ENCODE data around the gene C1QTNF9.
"Not testable (repeated sequence)": the region's sequence is repeated elsewhere in the genome, so short reads cannot be mapped to it uniquely, and the experiment has no call there.

Gene C1QTNF9, protein sequence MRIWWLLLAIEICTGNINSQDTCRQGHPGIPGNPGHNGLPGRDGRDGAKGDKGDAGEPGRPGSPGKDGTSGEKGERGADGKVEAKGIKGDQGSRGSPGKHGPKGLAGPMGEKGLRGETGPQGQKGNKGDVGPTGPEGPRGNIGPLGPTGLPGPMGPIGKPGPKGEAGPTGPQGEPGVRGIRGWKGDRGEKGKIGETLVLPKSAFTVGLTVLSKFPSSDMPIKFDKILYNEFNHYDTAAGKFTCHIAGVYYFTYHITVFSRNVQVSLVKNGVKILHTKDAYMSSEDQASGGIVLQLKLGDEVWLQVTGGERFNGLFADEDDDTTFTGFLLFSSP

DNA sequence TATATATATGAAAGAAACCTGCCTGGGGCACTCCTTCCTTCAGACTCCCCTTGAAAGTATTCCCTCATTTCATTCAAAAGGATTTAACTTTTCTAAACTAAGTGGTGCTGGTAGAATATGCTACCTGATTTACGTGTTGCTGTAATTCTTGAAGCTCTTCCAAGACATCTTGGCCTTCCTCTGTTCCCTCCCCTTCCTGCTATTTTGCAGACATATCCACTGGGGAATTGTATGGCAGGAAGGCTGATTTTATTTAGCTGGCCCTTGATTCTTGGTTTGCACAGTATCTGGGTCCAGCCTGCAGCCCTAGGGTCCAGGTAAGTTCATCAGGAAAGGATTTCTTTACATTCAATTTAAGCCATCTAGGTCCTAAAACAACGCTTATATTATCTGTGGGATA, at the start of gene C1QTNF9:
Gene C1QTNF9, plus strand, starts transcription at position 281 of the 400 bp plus-strand sequence. CDS start 6,424 bp downstream, outside the sequence.
- not testable (repeated sequence) for DNase-seq (ENCODE audit: low read depth)

DNA sequence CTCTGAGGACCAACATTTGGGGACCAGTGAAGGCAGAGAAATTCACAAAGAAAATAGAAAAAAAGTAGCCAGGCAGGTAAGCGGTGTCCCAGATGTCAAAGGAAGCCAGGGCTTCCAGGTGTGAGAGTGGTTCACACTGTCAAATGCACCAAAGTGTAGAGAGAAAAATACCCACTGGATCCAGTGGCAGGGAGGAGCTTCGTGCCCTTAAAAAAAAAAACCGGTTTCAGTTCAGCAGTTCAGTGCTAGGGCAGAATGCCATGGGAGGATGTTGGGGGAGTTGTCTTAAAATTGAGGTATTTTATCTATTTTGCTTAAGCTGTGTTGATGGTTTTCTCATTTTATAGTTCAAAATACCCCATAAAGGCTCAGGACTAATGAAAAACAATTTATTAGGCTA, 47.8 kb upstream of the C1QTNF9 start:
- DNase-seq (ENCODE audit: low read depth): no peak

DNA sequence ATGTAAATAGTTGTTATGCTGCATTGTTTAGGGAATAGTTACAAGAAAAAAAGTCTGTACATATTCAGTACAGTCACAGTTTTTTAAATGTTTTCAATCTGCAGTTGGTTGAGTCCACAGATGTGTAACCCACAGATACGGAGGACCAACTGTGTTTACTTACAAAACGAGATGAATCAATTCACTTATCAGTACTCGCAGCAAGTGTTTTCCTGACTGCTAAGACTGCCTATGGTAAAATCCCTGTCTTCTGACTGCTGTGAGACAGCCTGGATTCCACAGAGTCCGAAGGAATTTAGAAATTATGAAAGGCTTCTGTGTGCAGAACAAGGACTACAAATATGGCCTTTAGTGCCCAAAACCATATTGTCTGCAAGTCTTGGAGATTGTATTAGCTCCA, 45.7 kb upstream of the C1QTNF9 start:
- no peak for DNase-seq (ENCODE audit: low read depth)

DNA sequence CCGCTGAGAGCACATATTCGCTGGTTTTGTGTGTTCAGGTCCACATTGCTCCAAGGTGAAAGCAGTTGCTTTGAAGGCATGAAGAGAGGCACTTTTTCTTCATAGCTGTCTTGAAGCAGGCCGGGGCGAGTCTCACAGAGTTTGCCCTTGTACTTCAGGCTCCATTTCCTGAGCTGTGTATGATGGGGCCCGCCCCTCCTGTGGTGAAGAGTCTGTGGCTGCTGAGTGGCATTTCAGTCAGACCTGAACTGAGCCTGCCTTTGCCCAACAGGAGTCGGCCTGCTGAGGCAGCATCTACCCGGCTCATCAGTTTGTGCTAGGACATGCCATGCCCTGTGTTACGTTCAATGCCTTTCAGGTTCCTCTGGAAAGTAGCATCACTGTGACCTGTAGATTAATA, 44.4 kb upstream of the C1QTNF9 start:
- DNase-seq (ENCODE audit: low read depth): no peak

DNA sequence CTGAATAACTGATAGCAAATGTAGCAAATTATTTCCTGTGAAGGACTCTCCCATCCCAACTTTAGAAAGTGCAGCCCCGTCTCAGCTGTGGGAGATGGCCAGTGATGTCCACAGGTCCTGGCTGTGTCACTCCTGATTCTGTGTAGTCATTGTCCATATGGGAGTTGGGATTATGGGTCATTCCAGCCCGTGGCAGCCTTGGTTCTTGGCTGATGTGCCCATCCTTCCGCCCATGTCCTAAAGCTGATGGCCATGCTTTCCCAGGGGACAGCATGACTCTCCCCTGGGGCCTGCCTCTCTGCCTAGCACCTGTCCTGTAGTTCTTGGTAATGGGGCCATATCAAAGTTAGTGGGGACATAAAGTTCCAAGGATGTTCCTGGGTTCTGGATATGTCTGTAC, 43.9 kb upstream of the C1QTNF9 start:
- no peak for DNase-seq (ENCODE audit: low read depth)

DNA sequence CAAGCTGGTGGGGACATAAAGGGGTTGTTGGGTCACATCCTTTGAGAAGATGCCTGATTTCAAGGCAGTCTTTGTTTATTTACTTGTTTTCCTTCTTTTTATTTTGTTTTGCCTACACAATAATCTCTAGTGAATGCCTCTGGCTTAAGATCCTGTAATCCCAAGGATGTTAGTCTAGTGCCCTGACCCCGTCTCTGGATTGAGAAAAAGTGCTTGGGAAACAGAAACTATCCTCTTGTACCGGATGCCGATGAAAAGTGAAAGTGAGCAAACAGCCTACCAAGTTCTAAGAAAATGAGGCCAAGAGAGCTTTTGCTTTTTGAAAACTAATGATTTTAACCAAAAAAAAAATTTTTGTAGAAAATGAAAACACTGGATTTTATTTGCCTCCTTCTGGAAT, 42.1 kb upstream of the C1QTNF9 start:
- no peak for DNase-seq (ENCODE audit: low read depth)

DNA sequence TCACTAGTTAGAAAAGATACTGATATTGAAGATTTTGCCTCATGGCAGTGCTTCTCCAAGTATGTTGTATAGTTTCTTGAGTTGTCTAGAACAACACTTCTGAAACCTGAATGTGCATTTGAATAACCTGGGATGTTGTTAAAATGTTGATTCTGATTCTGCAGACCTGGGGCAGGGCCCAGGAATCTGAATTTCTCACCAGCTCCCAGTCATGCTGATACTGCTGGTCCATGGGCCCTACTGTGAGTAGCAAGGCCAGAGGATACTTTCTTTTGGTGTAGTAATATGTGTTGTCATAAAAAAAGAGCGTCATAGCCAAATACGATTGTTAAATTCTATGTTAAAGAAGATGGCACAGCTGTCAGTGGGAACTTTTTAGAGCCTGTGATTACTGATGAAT, 41.6 kb upstream of the C1QTNF9 start:
- no peak for DNase-seq (ENCODE audit: low read depth)

DNA sequence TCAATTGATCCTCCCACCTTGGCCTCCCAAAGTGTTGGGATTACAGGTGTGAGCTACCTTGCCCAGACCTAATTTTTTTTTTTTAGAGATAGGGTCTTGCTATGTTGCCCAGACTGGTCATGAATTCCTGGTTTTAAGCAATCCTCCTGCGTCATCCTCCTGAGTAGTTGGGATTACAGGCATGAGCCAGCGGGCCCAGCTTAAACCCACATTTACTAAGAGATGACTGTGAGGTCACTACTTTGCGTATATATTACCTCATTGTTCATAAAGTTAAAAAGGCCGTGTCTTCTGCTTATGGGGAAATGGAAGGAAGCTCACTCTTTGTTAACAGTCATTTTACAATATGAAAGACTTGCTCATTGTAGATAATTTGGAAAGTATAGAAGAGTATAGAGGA, 39.6 kb upstream of the C1QTNF9 start:
- DNase-seq (ENCODE audit: low read depth): no peak

DNA sequence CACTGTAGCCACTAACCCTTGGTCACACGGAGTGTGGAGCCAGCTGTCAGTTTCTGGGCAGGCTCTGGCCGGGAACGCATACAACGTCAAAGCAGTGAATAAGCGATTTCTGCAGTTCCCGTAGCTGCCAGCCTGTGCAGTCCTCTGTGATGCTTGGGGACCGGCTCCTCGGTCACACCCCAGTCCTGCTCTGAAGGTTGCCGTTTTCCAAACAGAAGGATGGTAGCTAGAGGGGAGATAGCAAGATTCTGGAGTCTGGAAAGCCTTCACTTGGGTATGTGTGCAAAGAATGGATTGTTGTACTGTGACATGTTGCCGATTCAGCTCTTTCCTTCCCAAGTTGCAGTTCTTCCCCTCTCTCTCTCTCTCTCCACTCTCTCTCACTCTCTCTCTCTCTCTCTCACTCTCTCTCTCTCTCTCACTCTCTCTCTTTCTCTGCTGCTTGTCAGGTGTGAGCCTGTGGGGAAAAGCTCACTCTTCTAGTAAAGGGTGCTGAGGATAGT, 38.7 kb upstream of the C1QTNF9 start:
- no peak for DNase-seq (ENCODE audit: low read depth)

DNA sequence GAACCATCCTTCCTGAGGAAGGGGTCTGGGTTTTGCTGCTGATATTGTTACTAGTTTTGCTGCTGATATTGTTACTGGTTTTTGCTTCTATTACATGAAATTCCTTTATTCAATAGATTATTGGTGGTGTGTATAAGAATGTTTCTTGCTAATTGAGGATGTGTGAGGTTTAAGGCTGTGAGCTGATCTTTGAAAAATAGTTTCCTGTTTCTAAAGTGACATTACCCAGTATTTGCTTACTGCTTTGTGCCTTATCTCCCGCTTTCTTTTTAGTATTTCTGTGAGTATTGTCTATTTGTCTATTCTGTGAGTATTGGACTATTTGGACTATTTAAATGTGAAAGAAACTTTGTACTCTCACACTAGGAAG, 38.2 kb upstream of the C1QTNF9 start:
- DNase-seq (ENCODE audit: low read depth): no peak

DNA sequence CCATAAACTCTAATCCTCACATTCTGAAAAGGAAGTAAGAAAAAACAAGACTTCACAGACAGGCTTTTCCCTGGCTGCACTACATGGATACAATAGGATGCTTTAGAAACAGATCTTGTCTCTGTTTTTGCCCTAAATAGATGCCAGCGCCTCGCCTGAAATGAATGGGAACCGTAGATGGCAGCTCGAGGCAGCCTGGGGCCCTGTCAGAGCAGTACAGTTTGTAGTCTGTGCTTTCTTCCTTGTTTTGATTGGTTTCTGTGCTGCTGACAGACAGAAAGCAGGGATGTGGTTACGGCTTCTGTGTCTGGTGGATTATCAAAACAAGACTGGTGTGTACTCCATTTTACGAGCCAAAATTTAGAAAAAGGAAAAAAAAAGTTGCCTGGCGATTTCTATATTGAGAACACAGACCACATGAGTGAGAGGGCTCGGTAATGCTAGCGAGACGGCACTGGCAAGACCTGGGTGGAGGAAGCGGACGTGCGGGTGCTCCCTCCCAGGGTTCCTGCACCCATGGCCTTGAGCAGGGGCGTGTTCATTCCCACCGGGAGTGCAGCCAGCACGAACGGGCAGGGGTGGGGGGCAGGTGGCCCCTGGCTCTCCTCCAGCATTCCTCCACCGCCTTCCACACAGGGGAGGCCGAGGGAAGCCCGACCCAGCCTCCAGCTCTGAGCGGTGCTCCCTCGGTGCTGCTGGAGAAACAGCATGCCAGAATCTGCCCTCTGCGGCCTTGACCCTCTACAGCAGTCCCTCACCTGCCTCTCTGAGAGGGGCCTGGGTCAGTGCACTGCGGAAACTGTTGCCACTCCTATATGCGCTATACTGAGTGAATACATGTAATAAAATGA, 37.6 kb upstream of the C1QTNF9 start:
- no peak for DNase-seq (ENCODE audit: low read depth)

DNA sequence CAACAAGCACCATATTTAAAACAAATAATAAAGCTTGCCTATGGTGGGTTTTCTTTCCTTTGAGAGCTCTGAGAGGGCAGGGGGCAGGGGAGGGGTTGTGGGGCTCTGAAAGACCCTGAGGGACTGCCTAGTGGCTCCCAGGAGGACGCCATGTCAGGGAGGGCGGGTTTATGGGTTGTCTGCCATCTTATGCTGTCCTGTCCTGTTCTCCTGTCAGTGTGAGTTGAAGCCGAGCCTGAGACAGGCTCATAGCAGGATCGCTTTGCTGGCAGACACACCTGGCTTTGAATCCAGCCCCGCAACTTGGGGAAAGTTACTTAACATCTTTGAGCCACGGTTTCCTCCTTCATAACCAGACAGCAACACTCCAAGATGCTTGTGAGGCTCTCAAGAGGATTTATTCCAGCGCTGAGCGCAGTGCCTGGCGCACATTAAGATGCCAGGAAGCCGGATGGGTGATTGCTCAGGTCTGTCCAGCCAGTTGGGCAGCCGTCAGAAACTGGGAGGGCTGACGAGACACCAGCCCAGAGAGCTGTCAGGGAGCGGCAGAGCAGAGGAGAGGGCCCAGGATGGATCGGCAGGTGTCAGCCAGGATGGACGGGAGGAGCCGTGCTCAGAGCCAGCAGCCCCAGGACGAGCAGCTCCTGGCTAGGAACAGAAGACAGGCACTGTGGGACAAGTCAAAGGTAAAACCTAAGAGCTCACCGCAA, 36.8 kb upstream of the C1QTNF9 start:
- DNase-seq (ENCODE audit: low read depth): no peak

DNA sequence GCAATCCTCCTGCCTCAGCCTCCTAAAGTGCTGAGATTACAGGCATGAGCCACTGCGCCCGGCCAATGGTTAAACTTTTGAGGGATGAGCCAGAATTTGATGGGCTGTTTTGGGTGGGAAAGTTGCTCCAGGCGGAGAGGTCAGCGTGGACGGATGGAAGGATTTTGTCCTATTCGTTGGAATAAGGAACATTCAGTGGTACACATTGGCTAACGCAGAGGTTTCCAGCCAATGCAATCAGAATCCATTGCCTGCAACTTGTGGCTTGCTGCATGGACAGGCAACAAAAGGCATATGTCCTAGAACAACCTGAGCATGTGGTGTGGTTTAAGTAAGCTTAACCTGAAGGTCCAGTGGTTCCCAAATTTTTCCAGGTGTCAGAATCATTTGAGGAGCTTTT, 35.5 kb upstream of the C1QTNF9 start:
- DNase-seq (ENCODE audit: low read depth): no peak

DNA sequence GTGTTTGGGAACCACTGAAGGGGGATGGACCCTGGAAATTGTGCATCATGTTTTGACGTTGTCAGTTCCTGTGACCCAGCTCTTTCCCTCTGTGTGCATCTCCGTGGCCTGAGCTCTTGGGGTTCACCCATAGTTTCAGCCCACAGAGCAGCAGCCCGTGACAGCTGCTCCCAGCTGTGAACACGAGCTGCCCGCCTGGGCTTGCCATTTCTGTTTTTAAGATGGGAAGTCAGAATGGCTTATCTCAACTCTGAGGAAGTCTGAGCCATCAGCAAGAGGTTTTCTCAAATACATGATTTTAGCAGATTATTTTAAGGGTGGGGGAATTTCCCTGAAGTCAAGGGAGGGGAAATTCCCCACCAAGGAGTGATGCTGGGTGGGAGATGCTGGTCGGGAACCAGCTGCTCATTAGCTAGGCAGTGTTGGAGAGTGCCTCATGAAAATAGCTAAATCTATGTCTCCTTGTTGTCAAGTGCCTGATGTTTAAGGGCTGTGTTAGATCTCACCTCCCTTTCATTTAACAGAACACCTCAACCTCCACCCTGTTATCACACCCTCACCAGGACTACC, 34.8 kb upstream of the C1QTNF9 start:
- DNase-seq (ENCODE audit: low read depth): no peak

DNA sequence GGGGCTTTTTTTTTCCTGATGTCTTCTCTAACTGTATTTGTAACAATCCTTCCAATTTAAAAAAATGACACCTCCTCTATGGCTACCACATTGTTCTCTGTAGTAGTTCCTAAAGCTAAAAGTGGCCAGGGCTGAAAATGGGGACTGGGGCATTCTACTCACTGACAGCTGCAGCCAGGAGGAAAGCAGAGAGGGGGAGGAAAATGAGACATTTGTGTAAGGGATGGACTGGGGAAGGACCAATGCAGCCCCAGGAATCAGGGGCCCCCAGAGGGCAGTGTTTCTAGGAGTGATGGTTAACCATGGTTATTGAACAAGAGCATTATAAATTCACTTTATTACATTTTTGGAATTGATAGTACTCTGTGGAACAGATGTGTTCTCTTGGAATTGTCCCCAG, 34.3 kb upstream of the C1QTNF9 start:
- DNase-seq (ENCODE audit: low read depth): no peak

DNA sequence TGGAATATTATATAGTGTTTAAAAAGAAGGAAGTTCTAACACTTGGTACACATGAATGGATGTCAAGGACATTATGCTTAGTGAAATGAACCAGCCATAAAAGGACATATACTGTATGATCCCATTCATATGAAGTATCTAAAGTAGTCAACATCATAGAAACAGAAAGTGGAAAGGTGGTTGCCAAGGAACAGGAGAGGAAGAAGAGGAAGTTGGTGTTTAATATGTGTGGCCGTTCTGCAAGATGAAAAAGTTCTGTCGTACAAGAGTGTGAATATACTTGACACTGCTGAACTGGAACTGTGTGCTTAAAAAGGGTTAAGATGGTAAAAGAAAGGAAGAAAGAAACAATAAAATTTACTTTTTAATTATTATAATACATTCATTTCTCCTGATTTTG, 33.1 kb upstream of the C1QTNF9 start:
- DNase-seq (ENCODE audit: low read depth): no peak

DNA sequence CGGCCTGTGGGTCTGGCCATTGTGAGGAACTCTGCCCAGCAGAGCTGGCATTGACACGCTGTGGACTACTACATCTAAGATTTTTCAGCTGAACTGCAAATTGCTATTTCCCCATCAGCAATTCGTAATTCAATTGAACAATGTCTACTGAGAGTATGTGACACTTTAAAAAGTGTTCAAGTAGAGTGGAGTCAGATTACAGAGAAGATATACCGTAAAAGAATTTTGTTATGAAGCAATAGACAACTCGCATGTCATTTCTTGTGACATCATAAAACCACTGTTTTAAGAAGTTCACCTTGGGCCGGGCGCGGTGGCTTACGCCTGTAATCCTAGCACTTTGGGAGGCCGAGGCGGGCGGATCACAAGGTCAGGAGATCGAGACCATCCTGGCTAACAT, 32.5 kb upstream of the C1QTNF9 start:
- DNase-seq (ENCODE audit: low read depth): no peak

DNA sequence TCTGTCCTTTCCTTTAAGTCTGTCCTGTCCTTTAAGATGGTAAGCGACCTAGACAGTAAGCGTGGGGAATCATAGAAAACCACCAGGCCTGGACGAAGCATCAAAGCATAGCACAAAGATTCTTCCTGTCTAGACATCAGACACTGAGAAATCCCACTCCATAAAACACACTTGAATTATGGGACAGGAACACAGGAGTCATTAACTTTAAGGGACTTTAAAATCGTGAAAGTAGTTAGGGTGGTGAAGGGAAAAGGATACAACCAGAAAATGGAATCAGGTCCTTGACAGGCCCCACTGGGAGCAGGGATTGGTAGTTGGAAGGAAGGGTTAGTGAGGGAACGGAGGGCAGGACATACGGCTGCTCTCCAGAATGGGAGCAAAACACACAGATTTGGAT, 31.6 kb upstream of the C1QTNF9 start:
- no peak for DNase-seq (ENCODE audit: low read depth)

DNA sequence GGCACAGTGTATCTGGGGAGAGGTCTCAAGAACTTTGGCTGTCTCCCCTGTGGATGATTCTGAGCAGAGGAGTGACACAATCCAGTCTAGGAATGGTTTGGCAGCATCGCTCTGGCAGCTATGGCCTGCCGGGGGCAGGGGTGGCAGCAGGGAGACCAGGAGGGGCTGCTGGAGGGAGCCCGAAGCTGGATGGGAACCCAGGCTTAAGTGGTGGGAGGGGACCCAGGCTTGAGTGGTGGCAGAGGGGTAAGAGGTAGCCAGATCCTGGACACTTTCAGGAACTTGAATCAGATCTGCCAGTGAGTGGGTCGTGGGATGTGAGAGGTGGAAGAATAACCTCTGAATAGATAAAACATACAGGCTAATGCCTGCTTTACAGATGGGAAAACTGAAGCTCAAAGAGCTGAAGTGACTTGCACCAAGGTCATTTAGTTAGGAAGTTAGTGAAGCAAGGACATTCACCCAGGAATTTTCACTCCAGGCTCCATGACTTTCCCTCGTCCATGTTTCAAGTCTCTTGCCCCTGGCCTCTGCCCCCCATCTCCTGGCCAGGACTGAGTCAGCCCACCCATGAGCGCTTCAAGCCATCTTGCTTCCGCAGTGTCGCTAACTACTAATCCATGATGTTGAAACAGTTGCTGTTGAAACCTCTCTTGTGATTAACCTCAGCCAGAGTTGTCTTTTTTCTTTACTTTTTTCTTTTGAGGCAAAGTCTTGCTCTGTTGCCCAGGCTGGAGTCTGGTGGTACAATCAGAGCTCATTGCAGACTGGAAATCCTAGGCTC, 29.9 kb upstream of the C1QTNF9 start:
- no peak for DNase-seq (ENCODE audit: low read depth)

DNA sequence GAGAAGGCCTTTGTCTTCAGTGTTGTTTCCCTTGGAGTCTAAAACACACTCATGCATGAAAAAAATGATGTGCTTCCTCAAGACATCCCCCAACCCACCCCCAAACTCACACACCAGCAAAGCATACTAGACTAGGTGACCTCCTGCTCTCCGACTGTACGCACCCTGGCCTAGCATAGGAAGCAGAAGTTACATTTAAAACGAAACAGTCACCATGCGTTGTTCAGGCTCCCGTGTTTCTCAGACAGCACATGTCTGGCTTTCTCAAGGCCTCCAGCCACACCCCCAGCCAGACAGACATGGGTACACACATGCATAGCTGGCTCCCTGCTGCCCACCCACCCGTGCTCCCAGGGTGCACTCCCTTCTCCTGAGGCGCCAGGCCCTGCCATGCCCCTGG, 28.7 kb upstream of the C1QTNF9 start:
- DNase-seq (ENCODE audit: low read depth): no peak

DNA sequence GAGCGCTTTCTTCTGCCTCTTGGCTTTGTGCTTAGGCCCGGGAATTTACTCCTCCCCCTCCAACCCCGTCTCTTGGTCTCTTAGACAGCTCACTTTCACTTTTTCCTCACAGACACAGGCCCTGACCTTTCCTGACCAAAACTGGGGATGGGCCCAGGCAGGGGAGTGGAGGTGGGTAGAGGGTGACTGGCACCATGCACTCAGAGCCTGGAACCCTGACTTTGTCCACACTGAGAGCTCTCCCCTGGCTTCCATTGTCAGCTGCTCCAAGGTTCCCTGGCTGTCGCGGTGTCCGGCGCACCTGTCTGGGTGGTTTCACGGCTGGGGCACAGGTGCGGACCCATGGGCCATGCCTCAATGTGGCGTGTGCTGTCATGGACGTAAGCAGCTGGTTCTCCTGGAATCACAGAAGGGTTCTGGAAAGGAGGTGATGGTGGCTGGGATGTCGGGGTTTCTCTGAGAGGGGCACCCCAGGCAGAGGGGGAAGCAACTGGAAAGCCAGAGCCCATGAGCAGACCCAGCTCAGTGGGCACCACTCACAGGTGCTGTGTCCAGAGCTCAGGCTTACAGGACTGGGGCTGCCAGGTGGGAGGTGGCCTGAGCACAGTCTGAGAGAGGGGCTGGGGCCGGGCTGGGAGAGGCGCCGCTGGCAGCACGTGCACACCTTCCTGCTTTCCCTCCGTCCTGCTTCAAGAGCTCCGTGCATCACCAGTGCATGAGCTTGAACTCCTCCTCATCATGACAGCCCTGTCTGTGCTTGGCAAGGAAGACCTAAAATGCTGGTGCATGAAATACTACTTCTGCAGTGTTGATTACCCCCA, 28.0 kb upstream of the C1QTNF9 start:
- DNase-seq (ENCODE audit: low read depth): no peak
